Lower leg skin (tissue), 4 donors: Measurements from ENCODE around the gene CD180. TPM values are rescaled to one million over a fixed set of nuclear protein-coding genes. Genes with fewer than 3 reads are reported as not detected.
A peak's percentile ranks its signal among the peaks of the same experiment; 100 is the strongest.

Experiments used
- DNase-seq, 2 donors: peaks; one replicate each; pipeline ENCODE4 v3.0.0-alpha.2; 2019; ENCODE audit warnings: low spot score in 2 of 2
- H3K4me3 ChIP-seq: fragments of 200-600 bp; sonication (generic); 2 replicates; pipeline ENCODE4 v1.5.1; 2017; ENCODE audit warnings: mild to moderate bottlenecking, low read depth; ENCODE audit not compliant: poor library complexity, severe bottlenecking
- POLR2A ChIP-seq, 2 donors: fragments of 450-650 bp; IDR thresholded peaks; one replicate each; pipeline ENCODE4 v1.6.1; 2016 to 2017; ENCODE audit warnings: antibody characterized with exemption in 2 of 2, mild to moderate bottlenecking in 1 of 2, moderate library complexity in 1 of 2
- WGBS, 2 donors: methylation state at CpG; one replicate each; pipeline ENCODE4 v1.1.5; 2018; 5-methylcytosine and 5-hydroxymethylcytosine counted together
- intact Hi-C: fragments of 100-400 bp; cut with DNase I; formaldehyde crosslinking; loops from one replicate; pipeline ENCODE4 v1.15.0; 2023; ENCODE audit warnings: low total_unique reads
- total RNA-seq, 4 donors: library from RNA; depleted of rRNA; stranded (reverse); fragments of >200 nt; gene quantifications; one replicate each; pipeline ENCODE4 v1.1.0, GENCODE V29; 2016
- TF ChIP-seq, protein P1 (sequence below), 3 donors: fragments of 450-650 bp; IDR thresholded peaks; one replicate each; pipeline ENCODE4 v1.5.1; 2016; ENCODE audit warnings: antibody characterized with exemption in 3 of 3, mild to moderate bottlenecking in 3 of 3, moderate library complexity in 2 of 3

The CD180 gene
- total RNA-seq, 4 donors from 2014 or later = 0.08 to 0.42 (median 0.27) TPM

DNA sequence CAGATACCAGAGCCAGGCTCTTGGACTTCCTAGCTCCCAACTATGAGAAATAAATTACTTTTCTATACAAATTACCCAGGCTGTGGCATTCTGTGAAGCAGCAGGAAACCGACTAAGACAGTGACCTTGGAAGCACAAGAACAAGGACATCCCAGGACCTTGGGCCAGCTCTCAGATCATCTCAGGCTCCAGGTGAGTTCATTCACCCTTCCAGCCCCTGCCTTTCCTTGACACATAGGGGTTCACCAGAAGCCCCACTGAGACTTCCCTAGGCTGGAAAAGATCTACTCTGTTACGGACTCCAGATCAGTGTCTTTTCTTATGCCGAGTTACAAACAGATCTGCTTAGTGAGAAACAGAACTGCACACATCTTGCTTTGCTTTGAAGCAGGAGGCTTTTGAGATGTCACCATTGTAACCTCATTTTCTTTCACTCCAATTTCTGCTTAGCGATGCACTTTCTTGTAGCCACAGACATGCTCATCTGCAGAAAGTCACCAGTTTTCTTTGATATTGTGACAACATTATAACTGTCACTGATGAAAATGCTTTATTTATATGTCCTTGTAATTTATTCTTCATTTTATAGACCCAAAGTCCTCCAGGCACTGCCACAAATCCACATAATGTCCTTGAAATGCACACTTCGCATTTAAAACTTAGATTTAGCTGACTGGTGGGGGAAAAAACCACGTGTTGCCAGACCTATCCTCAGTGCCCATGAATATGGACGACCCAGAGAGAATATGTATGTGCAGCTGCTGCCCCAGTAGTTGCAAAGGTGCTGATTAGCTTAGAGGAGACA lies 8.1 kb downstream of the CD180 start:
- no peak for TF ChIP-seq POLR2A (IDR thresholded peaks at IDR 0.05)
- TF ChIP-seq, protein P1, sequence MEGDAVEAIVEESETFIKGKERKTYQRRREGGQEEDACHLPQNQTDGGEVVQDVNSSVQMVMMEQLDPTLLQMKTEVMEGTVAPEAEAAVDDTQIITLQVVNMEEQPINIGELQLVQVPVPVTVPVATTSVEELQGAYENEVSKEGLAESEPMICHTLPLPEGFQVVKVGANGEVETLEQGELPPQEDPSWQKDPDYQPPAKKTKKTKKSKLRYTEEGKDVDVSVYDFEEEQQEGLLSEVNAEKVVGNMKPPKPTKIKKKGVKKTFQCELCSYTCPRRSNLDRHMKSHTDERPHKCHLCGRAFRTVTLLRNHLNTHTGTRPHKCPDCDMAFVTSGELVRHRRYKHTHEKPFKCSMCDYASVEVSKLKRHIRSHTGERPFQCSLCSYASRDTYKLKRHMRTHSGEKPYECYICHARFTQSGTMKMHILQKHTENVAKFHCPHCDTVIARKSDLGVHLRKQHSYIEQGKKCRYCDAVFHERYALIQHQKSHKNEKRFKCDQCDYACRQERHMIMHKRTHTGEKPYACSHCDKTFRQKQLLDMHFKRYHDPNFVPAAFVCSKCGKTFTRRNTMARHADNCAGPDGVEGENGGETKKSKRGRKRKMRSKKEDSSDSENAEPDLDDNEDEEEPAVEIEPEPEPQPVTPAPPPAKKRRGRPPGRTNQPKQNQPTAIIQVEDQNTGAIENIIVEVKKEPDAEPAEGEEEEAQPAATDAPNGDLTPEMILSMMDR (IDR thresholded peaks at IDR 0.05) = no peak
- H3K4me3 ChIP-seq = no peak overlapping the region
- WGBS, 2 donors = 90 to 91% methylated on average over 7 of the region's 7 CpGs
- DNase-seq = no peak
- intact Hi-C loops = no loop called here

DNA sequence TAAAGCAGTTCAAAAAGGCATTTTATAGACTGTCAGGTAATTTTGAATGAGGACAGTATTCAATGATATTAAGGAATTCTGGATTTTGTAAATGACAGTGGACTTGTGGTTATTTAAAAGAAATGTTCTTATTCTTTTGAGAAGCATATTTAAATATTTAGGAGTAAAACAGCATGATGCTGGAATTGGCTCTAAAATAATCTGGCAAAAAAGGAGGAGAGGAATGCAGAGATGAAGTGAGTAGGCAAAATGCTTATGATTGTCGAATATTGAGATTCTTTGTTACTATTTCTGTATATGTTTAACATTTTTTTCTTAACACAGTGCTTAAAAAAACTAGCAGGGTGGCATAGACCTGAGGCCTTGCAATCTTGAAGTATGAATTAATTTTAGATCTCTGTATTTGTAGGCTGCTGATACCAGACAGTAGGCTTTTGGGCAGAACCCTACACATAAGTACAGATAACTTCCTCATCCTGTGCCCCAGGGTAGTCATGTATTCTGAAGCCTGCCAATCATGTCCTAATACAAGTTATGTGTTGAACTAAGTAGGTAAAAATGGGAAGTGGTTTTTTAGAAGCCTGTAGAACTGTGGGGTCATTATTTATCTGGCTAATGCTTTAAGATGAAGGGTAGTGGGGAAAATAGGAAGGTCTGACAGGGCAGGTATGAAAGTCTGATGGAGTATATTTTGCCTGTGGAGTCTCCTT lies 9.4 kb downstream of the CD180 start:
- no peak for DNase-seq
- intact Hi-C loops = no loop called here
- WGBS, 2 donors = 25 to 34% methylated on average over 1 of the region's 1 CpG
- no peak overlapping the region for H3K4me3 ChIP-seq
- TF ChIP-seq POLR2A (IDR thresholded peaks at IDR 0.05) = no peak
- TF ChIP-seq, protein P1 (IDR thresholded peaks at IDR 0.05) = no peak

DNA sequence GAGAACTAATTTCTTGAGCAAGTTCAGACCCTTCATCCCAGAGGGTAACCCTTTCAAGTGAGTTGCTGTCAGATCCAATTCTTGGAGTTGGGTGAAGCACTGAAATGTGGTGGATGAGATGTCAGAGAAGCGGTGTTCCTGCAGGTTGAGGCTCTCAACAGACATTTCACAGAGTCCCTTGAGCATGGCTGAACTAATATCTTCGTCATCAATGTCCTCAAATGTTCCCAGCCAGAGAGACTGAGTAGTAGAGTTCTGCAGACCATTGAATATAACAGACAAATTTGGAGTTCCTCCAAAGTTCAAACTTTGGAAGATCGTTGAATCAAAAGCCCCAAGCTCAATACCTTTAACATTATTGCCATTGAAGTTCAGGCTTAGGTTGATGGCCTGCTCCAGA lies 12.7 kb downstream of the CD180 start:
- DNase-seq = no peak
- no peak for TF ChIP-seq POLR2A (IDR thresholded peaks at IDR 0.05)
- TF ChIP-seq, protein P1 (IDR thresholded peaks at IDR 0.05) = no peak
- WGBS, 2 donors = 94 to 100% methylated on average over 3 of the region's 3 CpGs
- H3K4me3 ChIP-seq = no peak overlapping the region
- intact Hi-C loops = no loop called here

DNA sequence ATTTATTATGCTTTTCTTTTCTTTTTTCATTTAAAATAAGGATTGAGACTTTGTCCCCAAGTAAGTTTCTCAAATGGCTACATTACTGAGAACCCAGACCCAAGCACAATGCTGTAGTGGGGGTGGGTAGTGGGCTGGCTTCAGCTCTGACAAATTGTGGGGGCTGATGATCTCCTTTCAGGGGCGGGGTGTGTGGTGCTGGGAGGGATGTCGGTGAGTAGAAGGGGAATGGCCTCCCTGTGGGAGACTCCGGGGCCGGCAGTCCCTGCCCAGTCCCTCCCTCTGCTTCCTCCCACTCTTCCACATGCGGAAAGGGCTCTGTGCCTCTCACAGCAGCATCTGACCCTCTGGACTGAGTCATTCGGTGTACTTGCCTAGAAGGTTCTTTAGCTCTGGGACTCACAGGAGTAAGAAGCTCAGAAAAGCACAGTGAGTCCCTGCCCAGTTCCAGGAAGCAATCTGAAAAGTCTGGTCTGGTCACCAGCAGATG lies 14.3 kb downstream of the CD180 start:
- intact Hi-C loops = no loop called here
- peak; percentile 68 to 89 for DNase-seq
- TF ChIP-seq POLR2A (IDR thresholded peaks at IDR 0.05) = no peak
- TF ChIP-seq, protein P1 (IDR thresholded peaks at IDR 0.05) = no peak
- H3K4me3 ChIP-seq = no peak overlapping the region
- WGBS, 2 donors = 27 to 31% methylated on average over 6 of the region's 6 CpGs

DNA sequence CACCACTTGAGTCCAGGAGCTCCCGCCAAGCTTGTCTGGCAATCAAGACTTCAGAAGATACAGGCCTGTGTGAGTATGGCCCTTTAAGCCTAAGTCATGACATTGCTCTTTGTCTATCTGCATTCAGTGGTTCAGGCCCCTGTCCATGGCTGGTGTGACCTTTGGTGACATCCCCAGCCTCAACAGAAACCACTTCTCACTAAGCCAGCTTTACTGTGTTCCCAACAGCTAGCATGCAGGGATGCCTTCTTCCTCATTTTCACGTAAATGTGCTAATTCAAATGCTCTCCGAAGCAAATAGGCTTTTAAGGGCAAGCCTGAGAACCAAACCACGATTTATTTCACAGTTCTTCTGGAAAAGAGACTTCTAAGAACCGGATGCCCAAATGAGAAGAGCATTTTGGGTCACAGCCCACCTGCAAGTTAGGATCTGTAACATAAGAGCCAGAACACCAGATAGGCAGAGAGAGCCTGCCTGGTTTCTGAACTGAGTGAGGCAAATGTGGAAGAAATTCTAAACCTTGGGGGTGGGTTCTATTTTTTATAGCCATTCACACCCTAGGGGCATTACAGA lies 14.9 kb downstream of the CD180 start:
- H3K4me3 ChIP-seq = no peak overlapping the region
- no peak for DNase-seq
- TF ChIP-seq, protein P1 (IDR thresholded peaks at IDR 0.05) = no peak
- no peak for TF ChIP-seq POLR2A (IDR thresholded peaks at IDR 0.05)
- 57 to 60% methylated on average over 5 of the region's 5 CpGs for WGBS, 2 donors
- intact Hi-C loops = no loop called here
